Endothelial cell of umbilical vein (primary cell): ENCODE data around the gene FAM111B. TPM values are rescaled to one million over a fixed set of nuclear protein-coding genes. Genes with fewer than 3 reads are reported as not detected.

Source experiments
- BruUV-seq: library from RNA; stranded (reverse); fragments of 400-500 nt; replicated peaks from 2 replicates; lab custom pipeline; 2021; lab: Mats Ljungman, UMichigan
- CTCF ChIA-PET: fragments of 300-600, 350-600 bp; sonication (Branson Sonifier 250); formaldehyde crosslinking; loops from one replicate; lab custom pipeline; 2021; ENCODE audit warnings: antibody characterized with exemption, inconsistent platforms; lab: Charles Lee
- POLR2A ChIA-PET: fragments of 300-600, 350-600 bp; sonication (Branson Sonifier 250); formaldehyde crosslinking; loops from one replicate; lab custom pipeline; 2021; ENCODE audit warnings: antibody characterized with exemption, inconsistent platforms; lab: Charles Lee
- DNase-seq: peaks from one replicate; pipeline ENCODE4 v3.0.0-alpha.2; 2011; ENCODE audit warnings: low read depth, low spot score
- FAIRE-seq: peaks from 2 replicates; lab custom pipeline; 2011; peaks lifted over from hg19 to GRCh38; lab: Jason Lieb, UNC
- H2AFZ ChIP-seq: 2 replicates; pipeline ENCODE4 v1.6.0; 2012; ENCODE audit warnings: low read depth, low read length, control low read depth, inconsistent platforms
- H3K27ac ChIP-seq: 2 replicates; pipeline ENCODE4 v1.5.1; 2011; ENCODE audit warnings: low read depth, mild to moderate bottlenecking, control low read depth, low read length, moderate library complexity; ENCODE audit not compliant: insufficient read depth
- H3K27me3 ChIP-seq, 2 experiments: 2 replicates each; pipeline versions ENCODE4 v1.6.0 to v1.6.1; 2011; ENCODE audit warnings: low read length in 2 of 2, mixed read lengths in 1 of 2; ENCODE audit not compliant: control insufficient read depth in 2 of 2, insufficient read depth in 2 of 2
- H3K36me3 ChIP-seq, 2 experiments: 2 replicates in 1 of 2; 3 replicates in 1 of 2; pipeline ENCODE4 v1.5.1; 2011; ENCODE audit warnings: low read length in 2 of 2, mild to moderate bottlenecking in 1 of 2, moderate library complexity in 1 of 2; ENCODE audit not compliant: control insufficient read depth in 2 of 2, insufficient read depth in 2 of 2; ENCODE audit errors: extremely low read depth in 1 of 2
- H3K4me1 ChIP-seq: 3 replicates; pipeline ENCODE4 v1.5.1; 2011; ENCODE audit warnings: mild to moderate bottlenecking, low read length; ENCODE audit not compliant: control insufficient read depth, insufficient read depth; ENCODE audit errors: extremely low read depth
- H3K4me2 ChIP-seq: 2 replicates; pipeline ENCODE4 v1.6.1; 2011; ENCODE audit warnings: low read length, control low read depth, mixed read lengths; ENCODE audit not compliant: insufficient read depth
- H3K4me3 ChIP-seq, 3 experiments: fragments of 200-600 bp in 1 of 3; sonication (generic), shearing (Covaris generic) in 1 of 3; replicated peaks in 1 of 3; 2 replicates each; pipeline ENCODE4 v1.5.1; 2011 to 2016; ENCODE audit warnings: control low read depth in 3 of 3, low read length in 3 of 3, mild to moderate bottlenecking in 2 of 3, inconsistent platforms in 1 of 3, low read depth in 1 of 3, moderate library complexity in 1 of 3; ENCODE audit not compliant: insufficient read depth in 1 of 3
- H3K79me2 ChIP-seq: 2 replicates; pipeline ENCODE4 v1.6.0; 2012; ENCODE audit warnings: low read length, inconsistent platforms; ENCODE audit not compliant: control insufficient read depth, insufficient read depth
- H3K9ac ChIP-seq: replicated peaks from 2 replicates; pipeline ENCODE3; 2011; ENCODE audit warnings: low read length, control low read depth; ENCODE audit not compliant: insufficient read depth; ENCODE audit errors: extremely low read depth
- H3K9me1 ChIP-seq: replicated peaks from 3 replicates; pipeline ENCODE4 v1.6.0; 2011; ENCODE audit warnings: mild to moderate bottlenecking, low read length; ENCODE audit not compliant: control insufficient read depth, insufficient read depth; ENCODE audit errors: extremely low read depth
- H3K9me3 ChIP-seq: replicated peaks from 2 replicates; pipeline ENCODE4 v1.5.1; 2012; ENCODE audit warnings: low read length, inconsistent platforms; ENCODE audit not compliant: control insufficient read depth, insufficient read depth
- H4K20me1 ChIP-seq: replicated peaks from 2 replicates; pipeline ENCODE3; 2011; ENCODE audit warnings: mild to moderate bottlenecking, low read length; ENCODE audit not compliant: control insufficient read depth, insufficient read depth; ENCODE audit errors: extremely low read depth
- CTCF ChIP-seq, 2 donors: IDR thresholded peaks; 1 replicate in 1 of 2; 2 replicates in 1 of 2; pipeline ENCODE4 v1.5.1; 2011; ENCODE audit warnings: low read length in 2 of 2, mild to moderate bottlenecking in 2 of 2, moderate library complexity in 2 of 2, control low read depth in 1 of 2, inconsistent platforms in 1 of 2, low read depth in 1 of 2; ENCODE audit not compliant: insufficient read depth in 1 of 2; ENCODE audit errors: extremely low read depth in 1 of 2
- EZH2 ChIP-seq: IDR thresholded peaks from 2 replicates; pipeline ENCODE4 v1.6.1; 2012; ENCODE audit warnings: borderline replicate concordance, low read depth, mild to moderate bottlenecking, moderate library complexity, low read length, inconsistent platforms; ENCODE audit not compliant: severe bottlenecking
- FOS ChIP-seq: IDR thresholded peaks from 2 replicates; pipeline ENCODE4 v1.6.1; 2011; ENCODE audit warnings: mild to moderate bottlenecking, low read length, moderate library complexity, borderline replicate concordance; ENCODE audit not compliant: insufficient read depth
- GATA2 ChIP-seq: IDR thresholded peaks from 2 replicates; pipeline ENCODE4 v1.7.0; 2011; ENCODE audit warnings: low read depth, mild to moderate bottlenecking, moderate library complexity, mixed read lengths, low read length; ENCODE audit not compliant: insufficient read length, insufficient read depth
- JUN ChIP-seq: IDR thresholded peaks from 2 replicates; pipeline ENCODE4 v1.6.1; 2011; ENCODE audit warnings: borderline replicate concordance, low read depth; ENCODE audit not compliant: insufficient read length, insufficient read depth
- MYC ChIP-seq: IDR thresholded peaks from one replicate; pipeline ENCODE4 v1.6.1; 2011; ENCODE audit warnings: mild to moderate bottlenecking, low read depth, low read length
- POLR2A ChIP-seq: IDR thresholded peaks from 2 replicates; pipeline ENCODE4 v1.6.1; 2012; ENCODE audit warnings: low read depth, mild to moderate bottlenecking, control low read depth, low read length
- POLR2AphosphoS5 ChIP-seq: IDR thresholded peaks from 2 replicates; pipeline ENCODE4 v1.6.1; 2012; ENCODE audit warnings: low read depth, mild to moderate bottlenecking, control low read depth, low read length, moderate library complexity; ENCODE audit not compliant: insufficient read depth
- dilution Hi-C: fragments of 300-500 bp; cut with MboI; formaldehyde crosslinking; loops from one replicate; pipeline ENCODE4 v1.15.0; 2019; ENCODE audit warnings: low sequenced_read_pairs; ENCODE audit not compliant: extremely low pct_ligation_motif_present
- intact Hi-C: fragments of 100-400 bp; cut with micrococcal nuclease; formaldehyde crosslinking; loops from one replicate; pipeline ENCODE4 v1.10.0; 2022
- polyA plus RNA-seq, 4 experiments: library from polyadenylated mRNA; depleted of rRNA in 3 of 4; stranded (reverse) in 3 of 4; unstranded in 1 of 4; fragments of >200 nt; gene quantifications; 2 replicates each; pipeline versions ENCODE4 v1.2.1 to v1.2.3, GENCODE V29; 2011 to 2012; ENCODE audit warnings: missing spikeins in 1 of 4
- total RNA-seq: library from RNA; stranded (reverse); gene quantifications from 2 replicates; pipeline ENCODE4 v1.2.3, GENCODE V29; 2021

Gene FAM111B
- total and polyA plus RNA-seq, 2 donors (not counting 3 experiments of a cell fraction or from before 2014, with no cell fraction given): 2.7 to 21.9 TPM

GRCh38 chr11:59151761-59152160 is 44.7 kb downstream of the FAM111B start:
- POLR2A ChIA-PET: no interaction called here
- no peak overlapping the region for H3K27ac ChIP-seq
- no peak overlapping the region for H3K4me2 ChIP-seq
- BruUV-seq: no TSS peak
- intact Hi-C loops: no loop called here
- no peaks in the 10 kb centered on the region for H3K4me1 ChIP-seq
- H2AFZ ChIP-seq: no peak overlapping the region
- dilution Hi-C loops: no loop called here
- H3K36me3 ChIP-seq: peaks cover 0 to 2% of the 10 kb centered on the region in 2 experiments
- no peak for FAIRE-seq
- no peaks in the 10 kb centered on the region for H4K20me1 ChIP-seq
- TF ChIP-seq POLR2A: no peak
- no peak for TF ChIP-seq GATA2
- TF ChIP-seq JUN: no peak
- no peak for TF ChIP-seq MYC
- TF ChIP-seq CTCF (IDR thresholded peaks at IDR 0.05; ENCODE audit: extremely low read depth in 1 of 2, insufficient read depth in 1 of 2, low read depth in 1 of 2, low read length in 2 of 2): no peak
- TF ChIP-seq EZH2: no peak
- no peak for TF ChIP-seq POLR2AphosphoS5
- no peak for TF ChIP-seq FOS
- no peaks in the 10 kb centered on the region for H3K9me3 ChIP-seq
- no peak overlapping the region for H3K9ac ChIP-seq
- no peaks in the 10 kb centered on the region for H3K27me3 ChIP-seq
- H3K9me1 ChIP-seq: no peaks in the 10 kb centered on the region
- peaks cover 4% of the 10 kb centered on the region for H3K79me2 ChIP-seq
- no peak overlapping the region for H3K4me3 ChIP-seq
- CTCF ChIA-PET: interaction anchor here (1.4 to 1.9 kb wide), 5 partner anchors 9 to 45 kb away, joined by 3 to 11 read pairs (median 5); partner anchors contain the start of genes DTX4 and FAM111A
- DNase-seq: no peak
